ENCODE data around the gene SUPT3H. TPM values are rescaled to one million over a fixed set of nuclear protein-coding genes. Genes with fewer than 3 reads are reported as not detected.

The SUPT3H gene
- total and polyA plus RNA-seq, 2 of the 8 experiments (the other 6 are each of a cell fraction or from before 2014, with no cell fraction given), result 18.8 to 23.0 TPM

- no peak for DNase-seq (ENCODE audit: low read depth in 1 of 2, low spot score in 2 of 2)
- Histone ChIP-seq H4K20me1 (replicated peaks in 1 of 2; ENCODE audit: control insufficient read depth in 1 of 2, insufficient read depth in 2 of 2, low read length in 2 of 2) (no peaks in the 10 kb centered on the region), H2BK15ac (ENCODE audit: low read length) (no peak overlapping the region), H3K27me3 (replicated peaks in 1 of 4; ENCODE audit: control insufficient read depth in 3 of 4, extremely low read depth in 1 of 4, insufficient read depth in 3 of 4, low read length in 3 of 4) (no peaks in the 10 kb centered on the region), H3K79me2 (ENCODE audit: control insufficient read depth in 1 of 2, insufficient read depth in 2 of 2, low read length in 2 of 2) (no peaks in the 10 kb centered on the region), H3K79me1 (ENCODE audit: low read depth, low read length) (no peaks in the 10 kb centered on the region), H3K9me3 (ENCODE audit: insufficient read depth in 2 of 2, low read depth in 1 of 2, low read length in 1 of 2) (no peaks in the 10 kb centered on the region), H3K36me3 (ENCODE audit: control insufficient read depth in 2 of 4, insufficient read depth in 4 of 4, low read length in 3 of 4) (no peaks in the 10 kb centered on the region), H3K56ac (replicated peaks; ENCODE audit: insufficient read length, low read depth, low read length) (no peak overlapping the region), H2BK20ac (ENCODE audit: low read length) (no peak overlapping the region), H3K4ac (replicated peaks; ENCODE audit: insufficient read length, low read depth, low read length) (no peak overlapping the region), H3K4me2 (ENCODE audit: insufficient read depth in 1 of 2, low read depth in 2 of 2, low read length in 2 of 2) (no peak overlapping the region), H3K14ac (ENCODE audit: insufficient read length) (no peak overlapping the region), H4K5ac (ENCODE audit: insufficient read length, low read depth, low read length) (no peak overlapping the region), H3K23ac (ENCODE audit: insufficient read length) (no peak overlapping the region), H2BK120ac (replicated peaks; ENCODE audit: low read depth, low read length) (no peak overlapping the region), H4K8ac (ENCODE audit: extremely low read depth, insufficient read depth, low read length) (no peak overlapping the region), H3K27ac (ENCODE audit: low read depth, low read length) (no peak overlapping the region), H2BK5ac (ENCODE audit: low read depth, low read length) (no peak overlapping the region), H3K4me1 (replicated peaks in 1 of 4; ENCODE audit: control insufficient read depth in 3 of 4, insufficient read depth in 4 of 4, low read length in 3 of 4) (no peaks in the 10 kb centered on the region), H2AFZ (ENCODE audit: low read length) (no peak overlapping the region), H4K91ac (replicated peaks; ENCODE audit: insufficient read length, low read length) (no peak overlapping the region), H2BK12ac (ENCODE audit: low read depth, low read length) (no peak overlapping the region), H3K23me2 (ENCODE audit: low read depth, low read length) (no peaks in the 10 kb centered on the region), H3K9ac (replicated peaks in 1 of 4; ENCODE audit: extremely low read depth in 1 of 4, low read depth in 3 of 4, low read length in 3 of 4) (no peak overlapping the region), H3K18ac (ENCODE audit: extremely low read depth, low read length) (no peak overlapping the region), H3K4me3 (ENCODE audit: extremely low read depth in 1 of 4, insufficient read depth in 2 of 4, low read depth in 3 of 4, low read length in 4 of 4) (no peak overlapping the region), H2AK5ac (ENCODE audit: low read depth, low read length) (no peak overlapping the region)
- WGBS, 2 experiments (ENCODE audit: extremely low coverage in 1 of 2, insufficient coverage in 1 of 2, insufficient read length in 1 of 2, insufficient replicate concordance in 2 of 2, low coverage in 1 of 2, low lambda C conversion rate in 2 of 2, missing lambda C conversion rate in 1 of 2), result 91 to 100% methylated on average over 1 to 3 of the region's 3 CpGs
- FAIRE-seq, result no peak
- TF ChIP-seq ASH2L (IDR thresholded peaks at IDR 0.05; ENCODE audit: low read length) (no peak), CBX8 (IDR thresholded peaks at IDR 0.05; ENCODE audit: borderline replicate concordance, low read depth, low read length) (no peak), TAF1 (IDR thresholded peaks at IDR 0.05; ENCODE audit: low read depth, low read length) (no peak), POLR2A (IDR thresholded peaks at IDR 0.05; ENCODE audit: control extremely low read depth in 1 of 2, low read depth in 2 of 2, low read length in 2 of 2) (no peak), EGR1 (IDR thresholded peaks at IDR 0.05; ENCODE audit: borderline replicate concordance, low read depth, low read length) (no peak)
- TF ChIP-seq, protein P1, sequence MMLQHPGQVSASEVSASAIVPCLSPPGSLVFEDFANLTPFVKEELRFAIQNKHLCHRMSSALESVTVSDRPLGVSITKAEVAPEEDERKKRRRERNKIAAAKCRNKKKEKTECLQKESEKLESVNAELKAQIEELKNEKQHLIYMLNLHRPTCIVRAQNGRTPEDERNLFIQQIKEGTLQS (IDR thresholded peaks at IDR 0.05; ENCODE audit: insufficient read depth, low read depth, low read length), result no peak
- ChIA-PET CTCF (ENCODE audit: partially characterized antibody) (no interaction called here), POLR2A (ENCODE audit: partially characterized antibody) (no interaction called here)
These were observed 388.3 kb downstream of the SUPT3H start for GRCh38 chr6:44989391-44989790.
